NT2/D1 (cell line): ENCODE measurements around the gene SYNDIG1L.

Experiments used
- DNase-seq: peaks from one replicate; pipeline ENCODE4 v3.0.0-alpha.2; 2011; ENCODE audit warnings: low read depth, low spot score
- H3K27me3 ChIP-seq: 2 replicates; pipeline ENCODE4 v1.6.0; 2011; ENCODE audit warnings: mild to moderate bottlenecking; ENCODE audit not compliant: insufficient read length, insufficient read depth
- H3K36me3 ChIP-seq: 2 replicates; pipeline ENCODE4 v1.6.1; 2011; ENCODE audit warnings: mild to moderate bottlenecking, low read length, mixed read lengths; ENCODE audit not compliant: insufficient read depth, insufficient read length
- H3K4me1 ChIP-seq: 2 replicates; pipeline ENCODE4 v1.5.1; 2011; ENCODE audit not compliant: insufficient read depth, insufficient read length
- H3K4me3 ChIP-seq: 2 replicates; pipeline ENCODE4 v1.5.1; 2011; ENCODE audit warnings: low read depth; ENCODE audit not compliant: insufficient read length
- H3K9ac ChIP-seq: 2 replicates; pipeline ENCODE4 v1.6.0; 2011; ENCODE audit warnings: low read depth; ENCODE audit not compliant: insufficient read length
- H3K9me3 ChIP-seq: 2 replicates; pipeline ENCODE4 v1.5.1; 2011; ENCODE audit warnings: mild to moderate bottlenecking, low read length; ENCODE audit not compliant: insufficient read depth
- SUZ12 ChIP-seq: IDR thresholded peaks from 2 replicates; pipeline ENCODE4 v1.6.1; 2011; ENCODE audit not compliant: insufficient read length, insufficient read depth; ENCODE audit errors: extremely low read depth
- YY1 ChIP-seq: IDR thresholded peaks from 2 replicates; pipeline ENCODE4 v1.6.1; 2011; ENCODE audit not compliant: insufficient read length, insufficient read depth
- ZNF274 ChIP-seq: IDR thresholded peaks from 2 replicates; pipeline ENCODE4 v1.6.1; 2011; ENCODE audit warnings: mild to moderate bottlenecking, low read depth, low read length

The SYNDIG1L gene

GRCh38 chr14:74417611-74418010, 8.4 kb downstream of the SYNDIG1L start:
- TF ChIP-seq ZNF274: no peak
- no peak for TF ChIP-seq SUZ12
- TF ChIP-seq YY1: no peak
- Histone ChIP-seq H3K36me3 (no peaks in the 10 kb centered on the region), H3K9me3 (no peaks in the 10 kb centered on the region), H3K9ac (no peak overlapping the region), H3K4me3 (no peak overlapping the region), H3K27me3 (peaks cover 12% of the 10 kb centered on the region), H3K4me1 (peaks cover 7% of the 10 kb centered on the region)
- no peak for DNase-seq

GRCh38 chr14:74417201-74417600, 8.8 kb downstream of the SYNDIG1L start:
- Histone ChIP-seq H3K4me1 (peaks cover 7% of the 10 kb centered on the region), H3K4me3 (no peak overlapping the region), H3K9me3 (no peaks in the 10 kb centered on the region), H3K36me3 (no peaks in the 10 kb centered on the region), H3K9ac (no peak overlapping the region), H3K27me3 (peaks cover 10% of the 10 kb centered on the region)
- TF ChIP-seq YY1 (no peak), ZNF274 (no peak), SUZ12 (no peak)
- no peak for DNase-seq

GRCh38 chr14:74415115-74415437, 10.9 kb downstream of the SYNDIG1L start:
- no peaks in the 10 kb centered on the region for H3K27me3 ChIP-seq
- H3K9ac ChIP-seq: no peak overlapping the region
- no peak overlapping the region for H3K4me3 ChIP-seq

GRCh38 chr14:74414403-74415114, 11.5 kb downstream of the SYNDIG1L start:
- no peak for DNase-seq
- no peak for TF ChIP-seq ZNF274
- TF ChIP-seq YY1: no peak
- TF ChIP-seq SUZ12: no peak
- peak overlapping the region; percentile 16 for H3K9ac ChIP-seq
- H3K36me3 ChIP-seq: no peaks in the 10 kb centered on the region
- no peaks in the 10 kb centered on the region for H3K27me3 ChIP-seq
- H3K4me1 ChIP-seq: peaks cover 7% of the 10 kb centered on the region
- H3K9me3 ChIP-seq: no peaks in the 10 kb centered on the region
- H3K4me3 ChIP-seq: no peak overlapping the region

More at GRCh38 chr14:74415115-74415437, 10.9 kb downstream of the SYNDIG1L start:
- Histone ChIP-seq H3K36me3 (no peaks in the 10 kb centered on the region), H3K9me3 (no peaks in the 10 kb centered on the region), H3K4me1 (peaks cover 7% of the 10 kb centered on the region)
- TF ChIP-seq ZNF274 (no peak), SUZ12 (no peak), YY1 (no peak)
- DNase-seq: no peak

- no peak for DNase-seq
Measured at GRCh38 chr14:74413627-74414026, 12.4 kb downstream of the SYNDIG1L start.

GRCh38 chr14:74412753-74413152, 13.3 kb downstream of the SYNDIG1L start:
- no peak for DNase-seq
- no peak overlapping the region for H3K9ac ChIP-seq
- TF ChIP-seq SUZ12 (no peak), ZNF274 (no peak), YY1 (no peak)
- no peaks in the 10 kb centered on the region for H3K27me3 ChIP-seq
- H3K4me3 ChIP-seq: no peak overlapping the region
- H3K36me3 ChIP-seq: no peaks in the 10 kb centered on the region
- peaks cover 7% of the 10 kb centered on the region for H3K4me1 ChIP-seq
- no peaks in the 10 kb centered on the region for H3K9me3 ChIP-seq

More at GRCh38 chr14:74413627-74414026, 12.4 kb downstream of the SYNDIG1L start:
- Histone ChIP-seq H3K4me3 (no peak overlapping the region), H3K27me3 (no peaks in the 10 kb centered on the region), H3K36me3 (no peaks in the 10 kb centered on the region), H3K9me3 (no peaks in the 10 kb centered on the region), H3K4me1 (peaks cover 7% of the 10 kb centered on the region), H3K9ac (peak overlapping the region; percentile 16)
- no peak for TF ChIP-seq ZNF274
- no peak for TF ChIP-seq SUZ12
- TF ChIP-seq YY1: no peak

- no peak for DNase-seq
- Histone ChIP-seq H3K27me3 (no peaks in the 10 kb centered on the region), H3K9ac (no peak overlapping the region), H3K4me1 (peaks cover 7% of the 10 kb centered on the region), H3K36me3 (no peaks in the 10 kb centered on the region), H3K9me3 (no peaks in the 10 kb centered on the region), H3K4me3 (no peak overlapping the region)
- no peak for TF ChIP-seq YY1
- TF ChIP-seq ZNF274: no peak
- TF ChIP-seq SUZ12: no peak
Measured at GRCh38 chr14:74411671-74412070, 14.3 kb downstream of the SYNDIG1L start.
